Endodermal cell (in vitro differentiated cells): ENCODE results near the gene BLNK. TPM values are rescaled to one million over a fixed set of nuclear protein-coding genes. Genes with fewer than 3 reads are reported as not detected.

ENCODE experiments used
- DNase-seq: peaks from one replicate; pipeline ENCODE4 v3.0.0-alpha.2; 2017
- H3K27ac ChIP-seq: 2 replicates; pipeline ENCODE4 v1.5.1; 2013; ENCODE audit warnings: mild to moderate bottlenecking, low read depth, low read length, moderate library complexity
- H3K27me3 ChIP-seq: 2 replicates; pipeline ENCODE4 v1.6.1; 2013; ENCODE audit warnings: mild to moderate bottlenecking, low read length, moderate library complexity; ENCODE audit not compliant: insufficient read depth, control insufficient read depth, poor library complexity, severe bottlenecking
- H3K36me3 ChIP-seq: 2 replicates; pipeline ENCODE4 v1.7.0; 2013; ENCODE audit warnings: mild to moderate bottlenecking, low read length, moderate library complexity; ENCODE audit not compliant: control insufficient read depth, insufficient read depth
- H3K4me1 ChIP-seq: one replicate; pipeline ENCODE4 v1.7.0; 2013; ENCODE audit warnings: low read length; ENCODE audit not compliant: control insufficient read depth, insufficient read depth
- H3K4me3 ChIP-seq: 2 replicates; pipeline ENCODE4 v1.5.1; 2013; ENCODE audit warnings: mild to moderate bottlenecking, low read length, moderate library complexity
- H3K9ac ChIP-seq: 2 replicates; pipeline ENCODE4 v1.6.1; 2013; ENCODE audit warnings: mild to moderate bottlenecking, low read length, moderate library complexity; ENCODE audit not compliant: poor library complexity, severe bottlenecking; ENCODE audit errors: extremely low read depth
- H3K9me3 ChIP-seq: 2 replicates; pipeline ENCODE4 v1.6.1; 2013; ENCODE audit warnings: mild to moderate bottlenecking, low read length, moderate library complexity; ENCODE audit not compliant: control insufficient read depth
- H3K27ac Mint-ChIP-seq: 2 replicates; pipeline ENCODE4 v1.8.0; 2020; ENCODE audit warnings: mixed read lengths
- H3K27me3 Mint-ChIP-seq: 2 replicates; pipeline ENCODE4 v1.8.0; 2021; ENCODE audit warnings: mild to moderate bottlenecking, mixed read lengths; ENCODE audit not compliant: insufficient read depth
- H3K36me3 Mint-ChIP-seq: 2 replicates; pipeline ENCODE4 v1.8.0; 2020; ENCODE audit warnings: low read depth, mixed read lengths
- H3K4me1 Mint-ChIP-seq: 2 replicates; pipeline ENCODE4 v1.8.0; 2020; ENCODE audit warnings: mixed read lengths
- H3K4me3 Mint-ChIP-seq: 2 replicates; pipeline ENCODE4 v1.8.0; 2020; ENCODE audit warnings: mild to moderate bottlenecking, moderate library complexity, mixed read lengths
- H3K9me3 Mint-ChIP-seq: 2 replicates; pipeline ENCODE4 v1.8.0; 2020; ENCODE audit warnings: mild to moderate bottlenecking, mixed read lengths
- CTCF ChIP-seq: fragments of 200-600 bp; sonication (generic); conservative IDR thresholded peaks from 2 replicates; pipeline ENCODE4 v1.5.0; 2021; ENCODE audit warnings: antibody characterized with exemption, mild to moderate bottlenecking
- WGBS, 2 experiments: methylation state at CpG; one replicate each; pipeline versions ENCODE4 v1.1.5 to v1.1.7; 2013; ENCODE audit warnings: missing lambda C conversion rate in 2 of 2, mixed read lengths in 1 of 2; ENCODE audit not compliant: insufficient coverage in 1 of 2, insufficient read length in 1 of 2; 5-methylcytosine and 5-hydroxymethylcytosine counted together
- total RNA-seq, 2 donors: library from RNA; stranded (reverse); fragmentation: NEBNext Ultra II Directional in 1 of 2; extraction: Animal tissue kit (Norgen Biotek cat#: 25700) in 1 of 2; gene quantifications; 2 replicates in 1 of 2; 3 replicates in 1 of 2; pipeline ENCODE4 v1.2.1, GENCODE V29; 2021

BLNK gene
- total RNA-seq, 2 donors from 2014 or later = not detected

GRCh38 chr10:96230527-96230926 lies 40.8 kb downstream of the BLNK start:
- no peak overlapping the region for H3K27ac Mint-ChIP-seq
- peaks cover 3% of the 10 kb centered on the region for H3K27me3 Mint-ChIP-seq
- no peak for DNase-seq
- H3K4me1 Mint-ChIP-seq = no peaks in the 10 kb centered on the region
- no peaks in the 10 kb centered on the region for H3K36me3 Mint-ChIP-seq
- Histone ChIP-seq H3K4me1 (no peaks in the 10 kb centered on the region), H3K36me3 (no peaks in the 10 kb centered on the region), H3K9ac (no peak overlapping the region), H3K27me3 (no peaks in the 10 kb centered on the region), H3K27ac (no peak overlapping the region), H3K9me3 (no peaks in the 10 kb centered on the region), H3K4me3 (no peak overlapping the region)
- TF ChIP-seq CTCF = no peak
- WGBS, 2 experiments = 92% methylated on average over 3 to 6 of the region's 6 CpGs
- H3K4me3 Mint-ChIP-seq = no peak overlapping the region
- no peaks in the 10 kb centered on the region for H3K9me3 Mint-ChIP-seq

GRCh38 chr10:96229568-96230030 lies 41.8 kb downstream of the BLNK start:
- no peak overlapping the region for H3K4me3 Mint-ChIP-seq
- H3K9ac ChIP-seq = no peak overlapping the region
- H3K27me3 ChIP-seq = no peaks in the 10 kb centered on the region
- H3K4me1 Mint-ChIP-seq = no peaks in the 10 kb centered on the region
- H3K27me3 Mint-ChIP-seq = peaks cover 3% of the 10 kb centered on the region
- no peaks in the 10 kb centered on the region for H3K4me1 ChIP-seq
- no peak overlapping the region for H3K27ac Mint-ChIP-seq
- no peaks in the 10 kb centered on the region for H3K9me3 ChIP-seq
- H3K9me3 Mint-ChIP-seq = no peaks in the 10 kb centered on the region
- no peak overlapping the region for H3K27ac ChIP-seq
- peak; percentile 81 for TF ChIP-seq CTCF
- WGBS, 2 experiments = 50% methylated on average over 1 of the region's 7 CpGs; no CpG with 5 or more reads in 1 of the 2 experiments
- no peaks in the 10 kb centered on the region for H3K36me3 Mint-ChIP-seq
- no peaks in the 10 kb centered on the region for H3K36me3 ChIP-seq
- DNase-seq = peak; percentile 96
- H3K4me3 ChIP-seq = no peak overlapping the region

GRCh38 chr10:96228408-96228994 lies 42.9 kb downstream of the BLNK start:
- no peaks in the 10 kb centered on the region for H3K4me1 ChIP-seq
- Mint-ChIP-seq H3K27me3 (peaks cover 3% of the 10 kb centered on the region), H3K36me3 (no peaks in the 10 kb centered on the region), H3K27ac (no peak overlapping the region), H3K9me3 (no peaks in the 10 kb centered on the region), H3K4me3 (no peak overlapping the region), H3K4me1 (no peaks in the 10 kb centered on the region)
- H3K9me3 ChIP-seq = no peaks in the 10 kb centered on the region
- no peak overlapping the region for H3K9ac ChIP-seq
- H3K36me3 ChIP-seq = no peaks in the 10 kb centered on the region
- no peak for DNase-seq
- TF ChIP-seq CTCF = no peak
- no peaks in the 10 kb centered on the region for H3K27me3 ChIP-seq
- WGBS, 2 experiments = 90 to 99% methylated on average over 9 of the region's 9 CpGs
- H3K27ac ChIP-seq = no peak overlapping the region
- H3K4me3 ChIP-seq = no peak overlapping the region
